Body of pancreas (tissue), 4 donors: ENCODE data around the gene PARK7.

Experiments
- CTCF ChIP-seq, 7 experiments: fragments of 450-650 bp in 4 of 7; fragments of 200-600 bp in 3 of 7; sonication (generic) in 3 of 7; IDR thresholded peaks; one replicate each; pipeline ENCODE4 v1.5.1; 2016 to 2019; ENCODE audit warnings: antibody characterized with exemption in 7 of 7
- POLR2A ChIP-seq, 3 donors: fragments of 450-650 bp; IDR thresholded peaks; one replicate each; pipeline ENCODE4 v1.6.1; 2016; ENCODE audit warnings: antibody characterized with exemption in 3 of 3, mild to moderate bottlenecking in 2 of 3

- TF ChIP-seq CTCF (IDR thresholded peaks at IDR 0.05) = no peak
- TF ChIP-seq POLR2A (IDR thresholded peaks at IDR 0.05) = no peak
These were observed 32.3 kb downstream of the PARK7 start for GRCh38 chr1:7993593-7994479.
